CD4-positive, alpha-beta T cell treated with Interleukin-12 subunit alpha and Interleukin-12 subunit beta, for 1 hour (primary cell): Measurements from ENCODE around the gene ZDHHC15.
"Not testable (repeated sequence)": the region's sequence is repeated elsewhere in the genome, so short reads cannot be mapped to it uniquely, and the experiment has no call there.

Experiments used
- DNase-seq: peaks from one replicate; pipeline ENCODE4 v3.0.0-alpha.2; 2020

Gene ZDHHC15, protein sequence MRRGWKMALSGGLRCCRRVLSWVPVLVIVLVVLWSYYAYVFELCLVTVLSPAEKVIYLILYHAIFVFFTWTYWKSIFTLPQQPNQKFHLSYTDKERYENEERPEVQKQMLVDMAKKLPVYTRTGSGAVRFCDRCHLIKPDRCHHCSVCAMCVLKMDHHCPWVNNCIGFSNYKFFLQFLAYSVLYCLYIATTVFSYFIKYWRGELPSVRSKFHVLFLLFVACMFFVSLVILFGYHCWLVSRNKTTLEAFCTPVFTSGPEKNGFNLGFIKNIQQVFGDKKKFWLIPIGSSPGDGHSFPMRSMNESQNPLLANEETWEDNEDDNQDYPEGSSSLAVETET

DNA sequence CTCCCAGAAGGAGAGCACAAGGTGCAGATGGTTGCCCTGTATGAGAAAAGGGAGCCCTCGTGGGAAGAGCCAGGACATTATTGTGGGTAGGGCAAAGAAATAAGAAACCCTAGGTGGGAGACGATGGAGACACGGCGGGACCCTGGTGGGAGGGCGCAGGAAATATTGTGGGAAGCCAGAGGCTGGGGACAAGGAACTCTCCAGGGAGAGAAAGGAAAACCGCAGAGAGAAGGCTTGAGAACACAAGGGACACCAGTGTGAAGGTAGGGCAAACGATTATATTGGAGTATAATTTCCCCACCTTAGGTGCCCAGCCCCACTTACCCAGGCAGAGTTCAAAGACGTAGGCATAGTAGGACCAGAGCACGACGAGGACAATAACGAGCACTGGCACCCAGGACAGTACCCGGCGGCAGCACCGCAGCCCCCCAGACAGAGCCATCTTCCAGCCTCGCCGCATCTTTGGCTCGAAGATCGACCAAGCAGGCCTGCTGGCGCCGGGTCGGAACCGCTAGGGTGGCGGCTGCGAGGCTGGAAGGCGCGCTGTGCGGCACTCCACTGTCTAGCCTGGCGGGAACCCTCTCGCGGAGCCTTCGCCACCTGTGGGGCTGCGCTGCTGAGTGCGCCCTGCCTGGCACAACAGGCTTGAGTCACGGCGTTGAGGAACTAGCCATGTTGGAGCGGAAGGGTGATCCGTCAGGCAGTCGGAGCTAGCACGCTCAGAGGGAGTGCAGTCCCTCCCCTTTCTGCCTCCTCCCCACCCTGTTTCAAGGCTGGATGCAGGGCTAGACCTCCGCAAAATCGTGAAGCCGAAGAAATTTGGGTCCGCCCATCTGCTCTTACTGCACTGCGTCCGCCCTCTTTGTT, at the start of gene ZDHHC15:
TSS of gene ZDHHC15 (minus strand) at position 473 of the 867 bp plus-strand sequence. CDS start at position 460, 13 bp downstream.
- DNase-seq, result peak; percentile 21

DNA sequence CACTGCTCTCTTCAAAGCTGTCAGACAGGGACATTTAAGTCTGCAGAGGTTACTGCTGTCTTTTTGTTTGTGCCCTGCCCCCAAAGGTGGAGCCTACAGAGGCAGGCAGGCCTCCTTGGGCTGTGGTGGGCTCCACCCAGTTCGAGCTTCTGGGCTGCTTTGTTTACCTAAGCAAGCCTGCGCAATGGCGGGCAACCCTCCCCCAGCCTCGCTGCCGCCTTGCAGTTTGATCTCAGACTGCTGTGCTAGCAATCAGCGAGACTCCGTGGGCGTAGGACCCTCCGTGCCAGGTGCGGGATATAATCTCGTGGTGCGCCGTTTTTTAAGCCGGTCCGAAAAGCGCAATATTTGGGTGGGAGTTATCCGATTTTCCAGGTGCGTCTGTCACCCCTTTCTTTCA, 37.7 kb upstream of the ZDHHC15 start:
- not testable (repeated sequence) for DNase-seq

DNA sequence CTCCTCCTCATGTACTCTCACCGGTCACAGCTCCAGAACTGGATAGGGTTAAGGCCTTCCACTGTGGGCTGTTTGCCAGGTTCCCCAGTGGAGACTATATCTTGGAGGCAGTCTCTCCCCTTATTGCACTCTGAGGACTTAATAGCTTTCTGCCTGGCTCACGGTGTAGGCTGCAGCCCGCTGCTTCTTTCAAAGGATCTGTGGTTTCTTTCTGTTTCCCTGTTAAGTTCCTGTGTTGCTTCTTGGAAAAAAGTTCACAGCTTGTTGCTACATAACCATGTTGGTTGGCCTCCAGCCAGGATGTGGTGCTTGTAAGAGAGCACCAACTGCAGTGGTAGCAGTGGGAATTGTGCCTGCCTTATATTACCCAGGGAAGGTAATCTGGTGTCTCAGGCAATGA, 24.9 kb upstream of the ZDHHC15 start:
- no peak for DNase-seq

DNA sequence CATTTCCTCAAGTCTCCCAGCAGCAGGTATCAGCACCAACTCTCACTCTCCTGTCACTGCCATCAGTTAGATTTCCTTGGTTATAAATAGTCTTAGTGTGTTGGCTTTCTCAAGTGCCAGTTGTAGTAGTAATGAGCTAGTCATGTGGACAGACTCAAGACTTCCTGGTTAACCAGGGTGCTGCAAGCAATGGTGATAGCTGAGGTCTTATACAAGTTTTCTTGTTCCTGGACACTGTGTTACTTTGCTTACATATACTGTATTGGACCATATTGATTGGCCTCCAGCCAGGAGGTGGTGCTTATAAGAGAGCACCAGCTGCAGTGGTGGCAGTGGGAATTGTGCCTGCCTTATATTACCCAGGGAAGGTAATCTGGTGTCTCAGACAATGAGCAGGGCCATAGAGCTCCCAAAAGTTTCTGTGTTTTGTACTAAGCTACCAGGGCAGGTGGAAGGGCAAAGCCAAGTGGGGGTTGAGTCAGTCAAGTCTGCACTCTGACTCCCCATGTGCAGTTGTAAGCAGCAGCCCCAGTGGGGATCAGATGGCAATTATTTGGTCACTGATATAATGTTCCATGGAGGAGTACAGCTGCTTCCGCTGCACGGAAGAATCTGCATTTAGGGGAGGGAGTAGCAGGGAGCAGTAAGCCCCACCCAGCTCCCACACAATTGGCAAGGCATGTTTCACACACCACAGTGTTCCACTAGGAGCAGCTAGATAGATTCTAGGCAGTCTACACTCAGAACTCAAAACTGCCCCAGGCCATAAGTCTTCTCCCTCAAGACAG, 24.1 kb upstream of the ZDHHC15 start:
- DNase-seq, result no peak

DNA sequence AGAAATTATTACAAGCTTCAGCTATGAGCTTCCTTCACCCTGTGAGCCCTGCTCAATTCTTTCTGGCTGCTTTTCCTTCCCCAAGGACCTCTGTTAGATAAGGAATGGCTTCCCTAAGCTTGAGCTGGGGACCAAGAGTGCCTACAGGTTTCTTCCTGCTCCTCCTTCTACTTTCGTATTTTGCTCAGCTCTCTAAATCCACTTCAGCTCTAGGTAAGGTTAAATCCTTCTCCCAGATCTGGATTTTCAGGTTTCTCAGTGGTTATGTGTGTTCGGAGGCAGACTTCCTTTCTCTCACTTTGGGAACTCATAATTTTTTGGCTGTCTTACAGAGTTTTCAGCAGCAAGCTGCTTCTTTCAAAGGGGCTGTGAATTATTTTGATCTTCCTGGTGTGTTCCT, 21.9 kb upstream of the ZDHHC15 start:
- DNase-seq, result no peak

DNA sequence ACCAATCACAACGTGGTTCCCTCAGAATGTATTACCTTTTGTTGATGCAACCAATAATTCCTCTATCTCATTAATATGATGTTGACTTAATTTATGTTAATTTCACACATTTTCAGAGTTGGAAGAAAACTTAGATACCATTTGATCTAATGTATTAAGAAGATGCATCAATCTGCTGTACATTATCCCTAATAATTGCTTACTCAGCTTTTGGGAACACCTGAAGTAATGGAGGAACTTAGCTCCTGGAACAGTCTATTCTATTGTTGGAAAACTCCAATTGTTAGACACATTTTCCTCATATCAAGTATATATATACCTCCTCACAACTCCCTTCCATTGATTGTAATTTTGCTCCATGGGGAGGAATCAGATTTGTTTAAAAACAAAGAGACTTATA, 38.9 kb downstream of the ZDHHC15 start:
- no peak for DNase-seq

DNA sequence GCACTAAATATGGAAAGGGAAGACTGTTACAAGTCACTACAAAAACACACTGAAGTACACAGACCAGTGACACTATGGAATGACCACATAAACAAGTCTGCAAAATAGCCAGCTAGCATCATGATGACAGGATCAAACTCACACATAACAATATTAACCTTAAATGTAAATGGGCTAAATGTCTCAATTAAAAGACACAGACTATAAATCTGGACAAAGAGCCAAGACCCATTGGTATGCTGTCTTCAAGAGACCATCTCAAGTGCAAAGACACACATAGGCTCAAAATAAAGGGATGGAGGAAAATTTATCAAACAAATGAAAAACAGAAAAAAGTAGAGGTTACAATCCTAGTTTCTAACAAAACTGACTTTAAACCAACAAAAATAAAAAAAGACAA, 61.1 kb downstream of the ZDHHC15 start:
- not testable (repeated sequence) for DNase-seq

DNA sequence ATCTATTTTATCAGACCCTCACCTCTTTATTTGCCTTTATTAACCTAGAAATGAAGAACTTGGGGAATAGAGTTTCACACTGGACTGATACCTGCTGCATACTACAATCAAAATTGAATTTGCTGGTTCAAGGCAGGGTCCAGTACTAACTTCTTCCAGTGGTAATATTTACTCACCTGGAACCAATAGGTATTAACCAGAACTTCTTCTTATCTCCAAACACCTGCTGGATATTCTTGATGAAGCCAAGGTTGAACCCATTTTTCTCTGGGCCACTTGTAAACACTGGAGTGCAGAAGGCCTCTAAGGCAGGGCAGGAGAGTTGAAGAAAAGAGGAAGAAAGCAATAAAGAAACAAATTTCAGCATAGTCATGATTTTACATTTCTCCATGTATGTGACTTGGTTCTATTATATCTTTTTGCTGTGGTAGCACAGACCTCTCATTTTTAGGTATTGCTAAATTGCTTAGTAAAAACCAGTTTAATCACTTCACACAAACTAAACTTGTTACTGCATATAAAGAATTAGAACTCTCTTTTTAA, 101.1 kb downstream of the ZDHHC15 start:
- no peak for DNase-seq

DNA sequence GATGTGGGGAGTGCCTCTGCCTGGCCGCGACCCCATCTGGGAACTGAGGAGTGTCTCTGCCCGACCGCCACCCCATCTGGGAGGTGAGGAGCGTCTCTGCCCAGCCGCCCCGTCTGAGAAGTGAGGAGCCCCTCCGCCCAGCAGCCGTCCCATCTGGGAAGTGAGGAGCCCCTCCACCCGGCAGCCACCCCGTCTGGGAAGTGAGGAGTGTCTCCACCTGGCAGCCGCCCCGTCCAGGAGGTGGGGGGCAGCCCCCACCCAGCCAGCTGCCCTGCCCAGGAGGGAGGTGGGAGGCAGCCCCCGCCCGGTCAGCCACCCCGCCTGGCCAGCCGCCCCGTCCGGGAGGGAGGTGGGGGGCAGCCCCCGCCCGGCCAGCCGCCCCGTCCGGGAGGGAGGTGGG, 115.7 kb downstream of the ZDHHC15 start:
- not testable (repeated sequence) for DNase-seq

DNA sequence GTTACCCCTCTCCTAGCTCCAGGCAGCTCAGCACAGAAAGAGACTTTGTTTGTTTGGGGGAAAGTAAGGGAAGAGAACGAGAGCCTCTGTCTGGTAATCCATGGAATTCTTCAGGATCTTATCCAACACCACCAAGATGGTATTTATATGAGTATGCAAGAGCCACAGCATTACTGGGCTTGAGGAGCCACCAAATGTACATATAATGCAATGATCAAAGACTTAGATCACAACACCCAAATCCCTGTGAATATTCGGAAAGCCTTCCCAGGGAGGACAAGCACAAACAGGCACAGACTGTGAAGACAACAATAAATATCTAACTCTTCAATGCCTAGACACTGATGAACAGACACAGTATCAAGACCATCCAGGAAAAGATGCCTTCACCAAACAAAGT, 132.4 kb downstream of the ZDHHC15 start:
- no peak for DNase-seq

DNA sequence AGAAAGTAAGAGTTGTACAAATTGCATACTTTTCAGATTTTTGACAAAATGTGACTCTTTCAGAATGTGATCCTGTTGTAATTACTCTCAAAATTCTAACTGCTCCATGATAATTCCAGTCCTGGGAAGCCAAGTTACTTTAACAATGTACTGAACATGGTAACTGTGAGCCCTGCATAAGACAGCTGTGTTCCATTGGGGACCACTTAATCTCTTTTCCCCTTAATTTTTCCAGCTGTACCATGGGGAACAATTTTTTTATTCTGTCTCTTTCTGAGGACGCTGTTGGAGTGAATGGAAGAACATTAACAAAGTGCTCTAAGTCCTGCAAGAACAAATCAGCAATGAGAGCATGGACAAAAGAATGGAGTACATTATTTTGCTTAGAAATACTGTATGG, 153.1 kb downstream of the ZDHHC15 start:
- DNase-seq, result no peak

DNA sequence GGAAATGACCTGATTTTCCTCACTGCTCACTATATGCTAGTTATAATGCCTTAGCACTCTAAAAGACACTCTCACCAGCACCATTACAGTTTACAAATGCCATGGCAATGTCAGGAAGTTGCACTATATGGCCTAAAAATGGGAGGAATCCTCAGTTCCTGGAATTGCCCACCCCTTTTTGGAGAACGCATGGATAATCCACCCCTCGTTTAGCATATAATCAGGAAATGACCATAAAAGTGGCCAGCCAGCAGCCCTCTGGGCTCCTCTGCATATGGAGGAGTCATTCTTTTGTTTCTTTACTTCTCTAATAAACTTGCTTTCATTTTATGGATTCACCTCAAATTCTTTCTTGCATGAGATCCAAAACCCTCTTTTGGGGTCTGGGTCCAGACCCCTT, 156.0 kb downstream of the ZDHHC15 start:
- no peak for DNase-seq

DNA sequence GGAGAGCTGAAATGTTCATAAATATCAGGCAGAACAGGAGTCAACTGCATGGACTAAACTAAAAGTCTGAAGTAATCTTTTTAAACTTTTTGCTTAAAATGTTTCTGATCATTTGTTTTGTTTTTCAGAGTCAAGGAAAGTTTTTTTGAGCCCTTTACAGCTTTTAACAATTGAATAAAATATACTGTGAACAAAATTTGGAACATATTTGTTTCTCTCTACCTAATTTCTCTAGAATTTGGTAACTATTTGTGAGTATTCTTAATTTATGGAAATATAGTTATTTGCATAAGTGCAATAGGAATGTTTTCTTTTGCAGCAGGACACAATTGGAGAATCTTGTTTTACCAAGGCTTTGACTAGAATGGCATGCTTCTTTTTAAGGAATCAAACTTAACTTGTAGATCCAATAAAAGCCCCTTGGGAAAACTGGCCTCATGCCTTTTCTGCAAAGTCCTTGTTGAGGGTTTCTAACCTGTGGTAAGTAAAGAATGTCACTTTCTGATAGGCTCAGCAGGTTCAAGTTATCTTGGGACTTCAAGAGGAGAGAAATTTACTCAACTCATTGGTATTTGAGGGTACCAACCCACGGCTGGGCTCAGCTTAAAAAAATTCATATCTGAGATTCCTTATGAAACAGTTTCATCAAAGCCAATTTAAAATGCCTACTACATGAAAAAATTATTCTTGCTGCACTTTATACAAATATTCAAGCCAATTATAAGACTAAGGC, 157.4 kb downstream of the ZDHHC15 start:
- DNase-seq, result no peak

DNA sequence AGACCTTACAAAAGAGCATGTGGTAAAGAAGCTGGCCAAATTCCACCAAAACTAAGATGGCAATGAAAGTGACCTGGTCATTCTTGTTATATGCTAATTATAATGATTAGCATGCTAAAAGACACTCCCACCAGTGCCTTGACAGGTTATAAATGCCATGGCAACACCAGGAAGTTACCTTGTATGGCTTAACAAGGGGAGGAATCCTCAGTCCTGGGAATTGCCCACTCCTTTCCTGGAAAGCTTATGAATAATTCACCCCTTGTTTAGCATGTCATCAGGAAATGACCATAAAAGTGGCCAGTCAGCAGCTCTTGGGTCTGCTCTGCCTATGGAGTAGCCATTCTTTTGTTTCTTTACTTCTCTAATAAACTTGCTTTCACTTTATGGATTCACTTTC, 161.0 kb downstream of the ZDHHC15 start:
- no peak for DNase-seq

DNA sequence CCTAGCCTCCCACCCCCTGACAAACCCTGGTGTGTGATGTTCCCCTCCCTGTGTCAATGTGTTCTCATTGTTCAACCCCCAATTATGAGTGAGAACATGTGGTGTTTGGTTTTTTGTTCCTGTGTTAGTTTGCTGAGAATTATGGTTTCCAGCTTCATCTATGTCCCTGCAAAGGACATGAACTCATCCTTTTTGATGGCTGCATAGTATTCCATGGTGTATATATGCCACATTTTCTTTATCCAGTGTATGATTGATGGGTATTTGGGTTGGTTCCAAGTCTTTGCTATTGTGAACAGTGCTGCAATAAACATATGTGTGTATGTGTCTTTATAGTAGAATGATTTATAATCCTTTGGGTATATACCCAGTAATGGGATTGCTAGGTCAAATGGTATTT, 174.2 kb downstream of the ZDHHC15 start:
- DNase-seq, result not testable (repeated sequence)

DNA sequence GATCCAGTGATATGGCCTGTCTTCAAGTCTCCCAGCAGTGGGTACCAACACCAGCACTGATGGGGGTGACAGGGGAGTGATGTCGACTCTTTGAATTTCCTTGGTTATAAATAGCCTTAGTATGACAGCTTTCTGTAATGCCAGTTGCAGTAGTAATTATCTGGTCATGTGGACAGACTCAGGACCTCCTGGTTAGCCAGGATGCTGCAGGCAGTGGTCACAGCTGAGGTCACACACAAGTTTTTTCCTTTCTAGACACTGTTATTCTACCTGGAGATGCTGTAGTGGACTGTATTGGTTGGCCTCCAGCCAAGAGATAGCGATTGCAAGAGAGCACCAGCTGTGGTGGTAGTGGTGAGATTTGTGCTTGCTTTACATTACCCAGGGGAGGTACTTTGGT, 185.3 kb downstream of the ZDHHC15 start:
- DNase-seq, result no peak

DNA sequence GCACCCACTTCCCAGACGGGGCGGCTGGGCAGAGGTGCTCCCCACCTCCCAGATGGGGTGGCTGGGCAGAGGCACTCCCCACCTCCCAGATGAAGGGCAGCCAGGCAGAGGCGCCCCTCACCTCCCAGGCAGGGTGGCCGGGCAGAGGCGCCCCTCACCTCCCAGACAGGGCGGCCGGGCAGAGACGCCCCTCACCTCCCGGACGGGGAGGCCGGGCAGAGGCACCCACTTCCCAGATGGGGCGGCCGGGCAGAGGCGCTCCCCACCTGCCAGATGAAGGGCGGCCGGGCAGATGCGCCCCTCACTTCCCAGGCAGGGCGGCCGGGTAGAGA, 187.7 kb downstream of the ZDHHC15 start:
- no peak for DNase-seq

DNA sequence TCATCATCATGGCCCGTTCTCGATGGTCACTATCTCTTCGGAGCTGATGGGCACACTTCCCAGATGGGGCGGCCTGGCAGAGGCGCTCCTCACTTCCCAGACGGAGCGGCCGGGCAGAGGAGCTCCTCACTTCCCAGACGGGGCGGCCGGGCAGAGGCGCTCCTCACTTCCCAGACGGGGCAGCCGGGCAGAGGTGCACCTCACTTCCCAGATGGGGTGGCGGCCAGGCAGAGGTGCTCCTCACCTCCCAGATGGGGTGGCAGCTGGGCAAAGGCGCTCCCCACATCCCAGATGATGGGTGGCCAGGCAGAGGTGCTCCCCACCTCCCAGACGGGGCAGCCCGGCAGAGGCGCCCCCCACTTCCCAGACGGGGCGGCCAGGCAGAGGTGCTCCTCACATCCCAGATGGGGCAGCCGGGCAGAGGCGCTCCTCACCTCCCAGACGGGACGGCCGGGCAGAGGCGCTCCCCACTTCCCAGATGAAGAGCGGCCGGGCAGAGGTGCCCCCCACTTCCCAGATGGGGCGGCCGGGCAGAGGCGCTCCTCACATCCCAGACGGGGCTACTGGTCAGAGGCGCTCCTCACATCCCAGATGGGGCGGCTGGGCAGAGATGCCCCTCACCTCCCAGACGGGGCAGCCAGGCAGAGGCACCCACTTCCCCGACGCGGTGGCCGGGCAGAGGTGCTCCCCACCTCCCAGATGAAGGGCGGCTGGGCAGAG, 188.3 kb downstream of the ZDHHC15 start:
- not testable (repeated sequence) for DNase-seq

DNA sequence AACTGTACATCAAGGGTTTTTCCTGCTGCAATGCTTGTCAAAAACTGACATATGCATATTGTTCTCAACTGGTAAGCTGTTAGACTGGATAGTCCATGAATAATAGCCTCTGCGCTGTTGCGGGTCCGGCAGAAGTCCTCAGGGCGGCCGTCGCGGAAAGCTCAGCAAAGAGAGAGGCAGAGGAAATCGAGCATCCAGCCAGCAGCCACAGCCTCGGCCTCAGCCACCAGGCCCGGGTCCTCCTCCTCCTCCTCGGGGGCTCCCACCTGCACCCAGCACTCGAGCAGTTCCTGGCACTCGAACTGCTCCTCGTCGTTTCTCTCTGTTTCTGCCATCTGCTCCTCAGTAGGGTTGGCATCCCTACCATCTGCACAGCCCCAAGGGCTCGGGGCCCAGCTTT, 195.2 kb downstream of the ZDHHC15 start:
- DNase-seq, result no peak
